ENCODE data around the gene CLEC18C.

CLEC18C gene

GRCh38 chr16:70158261-70158939 is 15.2 kb upstream of the CLEC18C start:
- no peak overlapping the region for H3K4me2 ChIP-seq (ENCODE audit: low read depth, low read length)
- no peak overlapping the region for H3K4me3 ChIP-seq (ENCODE audit: low read length)
- H3K9me2 ChIP-seq (replicated peaks; ENCODE audit: insufficient read depth, low read length): no peaks in the 10 kb centered on the region
- no peaks in the 10 kb centered on the region for H3F3A ChIP-seq (ENCODE audit: insufficient read depth, low read length)
- no peaks in the 10 kb centered on the region for H3K79me2 ChIP-seq (ENCODE audit: low read length)
- H3K36me3 ChIP-seq (replicated peaks; ENCODE audit: insufficient read depth, low read length): 0 out of 2 replicates have a peak, but pooled peaks cover under 1% of the 10 kb centered on the region
- TF ChIP-seq EZH2 (optimal IDR thresholded peaks at IDR 0.05; ENCODE audit: low read depth, low read length) (no peak), EZH2phosphoT487 (IDR thresholded peaks at IDR 0.05; ENCODE audit: low read length) (no peak)
- TF ChIP-seq, protein P1, sequence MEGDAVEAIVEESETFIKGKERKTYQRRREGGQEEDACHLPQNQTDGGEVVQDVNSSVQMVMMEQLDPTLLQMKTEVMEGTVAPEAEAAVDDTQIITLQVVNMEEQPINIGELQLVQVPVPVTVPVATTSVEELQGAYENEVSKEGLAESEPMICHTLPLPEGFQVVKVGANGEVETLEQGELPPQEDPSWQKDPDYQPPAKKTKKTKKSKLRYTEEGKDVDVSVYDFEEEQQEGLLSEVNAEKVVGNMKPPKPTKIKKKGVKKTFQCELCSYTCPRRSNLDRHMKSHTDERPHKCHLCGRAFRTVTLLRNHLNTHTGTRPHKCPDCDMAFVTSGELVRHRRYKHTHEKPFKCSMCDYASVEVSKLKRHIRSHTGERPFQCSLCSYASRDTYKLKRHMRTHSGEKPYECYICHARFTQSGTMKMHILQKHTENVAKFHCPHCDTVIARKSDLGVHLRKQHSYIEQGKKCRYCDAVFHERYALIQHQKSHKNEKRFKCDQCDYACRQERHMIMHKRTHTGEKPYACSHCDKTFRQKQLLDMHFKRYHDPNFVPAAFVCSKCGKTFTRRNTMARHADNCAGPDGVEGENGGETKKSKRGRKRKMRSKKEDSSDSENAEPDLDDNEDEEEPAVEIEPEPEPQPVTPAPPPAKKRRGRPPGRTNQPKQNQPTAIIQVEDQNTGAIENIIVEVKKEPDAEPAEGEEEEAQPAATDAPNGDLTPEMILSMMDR (IDR thresholded peaks at IDR 0.05; ENCODE audit: low read length): no peak
- no peak overlapping the region for H2AFZ ChIP-seq (ENCODE audit: low read length)
- no peaks in the 10 kb centered on the region for H3K9me3 ChIP-seq (replicated peaks; ENCODE audit: insufficient read depth, low read length)
- H3K4me1 ChIP-seq (ENCODE audit: low read length): no peaks in the 10 kb centered on the region
- H3K27ac ChIP-seq (ENCODE audit: low read length): no peak overlapping the region
- DNase-seq: no peak
- no peak overlapping the region for H3K9ac ChIP-seq (ENCODE audit: low read length)
- no peaks in the 10 kb centered on the region for H3K27me3 ChIP-seq (replicated peaks; ENCODE audit: insufficient read depth, low read length)
- H4K20me1 ChIP-seq (ENCODE audit: insufficient read depth, low read length): no peaks in the 10 kb centered on the region

DNA sequence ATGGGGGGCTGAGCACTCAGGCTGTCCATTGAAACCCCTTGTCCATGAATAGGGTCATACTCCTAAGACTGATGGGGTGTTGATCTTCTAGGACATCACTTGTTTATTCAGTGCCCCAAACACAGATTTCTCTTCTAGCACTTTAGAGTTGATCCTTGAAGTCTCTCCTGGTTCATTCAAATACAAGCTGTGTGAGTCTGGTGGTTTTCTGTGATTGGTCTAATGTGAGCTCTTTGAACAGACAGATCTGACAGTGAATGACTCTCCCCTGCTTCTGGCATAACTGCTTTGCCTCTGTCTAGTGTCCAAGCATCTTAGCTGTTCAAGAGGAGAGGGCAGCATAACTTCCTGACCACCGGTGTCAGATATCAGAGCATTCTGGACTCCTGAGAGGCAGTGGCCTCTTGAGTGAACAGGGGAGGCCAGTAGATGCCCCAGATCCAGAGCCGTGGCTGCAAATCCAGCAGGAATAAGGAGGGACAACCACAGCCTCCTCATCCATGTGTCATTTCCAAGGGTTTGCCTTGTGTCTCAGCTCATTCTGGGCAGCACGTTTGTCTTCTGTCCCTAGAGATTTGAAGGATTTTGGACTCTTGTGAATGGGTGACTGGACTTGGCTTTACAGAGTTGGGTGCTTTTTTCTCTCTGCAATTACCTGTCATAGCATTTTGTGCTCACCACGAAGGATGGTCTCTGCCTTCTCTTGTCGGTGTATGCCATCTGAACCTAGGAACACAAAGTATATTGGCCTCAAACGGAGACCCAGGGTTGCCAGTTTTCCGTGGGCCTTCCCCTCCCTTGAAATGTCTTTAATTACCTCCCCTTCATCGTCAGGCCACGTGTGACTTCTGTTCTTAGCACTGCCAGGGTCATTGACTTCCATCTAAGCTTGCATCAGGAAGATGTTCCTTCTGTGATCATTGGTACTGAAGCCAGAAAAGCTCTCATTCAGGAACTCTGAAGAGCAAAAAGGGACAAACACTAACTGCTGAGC is 13.9 kb upstream of the CLEC18C start:
- Histone ChIP-seq H3K9me3 (replicated peaks; ENCODE audit: insufficient read depth, low read length) (no peaks in the 10 kb centered on the region), H2AFZ (ENCODE audit: low read length) (no peak overlapping the region), H3K27ac (ENCODE audit: low read length) (no peak overlapping the region), H3K4me3 (ENCODE audit: low read length) (no peak overlapping the region), H3F3A (ENCODE audit: insufficient read depth, low read length) (no peaks in the 10 kb centered on the region), H3K9me2 (replicated peaks; ENCODE audit: insufficient read depth, low read length) (no peaks in the 10 kb centered on the region), H3K4me2 (ENCODE audit: low read depth, low read length) (no peak overlapping the region), H3K79me2 (ENCODE audit: low read length) (no peaks in the 10 kb centered on the region), H3K27me3 (replicated peaks; ENCODE audit: insufficient read depth, low read length) (no peaks in the 10 kb centered on the region), H3K36me3 (replicated peaks; ENCODE audit: insufficient read depth, low read length) (no peaks in the 10 kb centered on the region), H4K20me1 (ENCODE audit: insufficient read depth, low read length) (no peaks in the 10 kb centered on the region), H3K9ac (ENCODE audit: low read length) (no peak overlapping the region), H3K4me1 (ENCODE audit: low read length) (no peaks in the 10 kb centered on the region)
- DNase-seq: no peak
- no peak for TF ChIP-seq EZH2phosphoT487 (IDR thresholded peaks at IDR 0.05; ENCODE audit: low read length)
- TF ChIP-seq, protein P1 (IDR thresholded peaks at IDR 0.05; ENCODE audit: low read length): no peak
- no peak for TF ChIP-seq EZH2 (optimal IDR thresholded peaks at IDR 0.05; ENCODE audit: low read depth, low read length)

- Histone ChIP-seq H3K79me2 (ENCODE audit: low read length) (no peaks in the 10 kb centered on the region), H3K4me1 (ENCODE audit: low read length) (no peaks in the 10 kb centered on the region), H3K36me3 (replicated peaks; ENCODE audit: insufficient read depth, low read length) (no peaks in the 10 kb centered on the region), H3K9me2 (replicated peaks; ENCODE audit: insufficient read depth, low read length) (no peaks in the 10 kb centered on the region), H2AFZ (ENCODE audit: low read length) (no peak overlapping the region), H4K20me1 (ENCODE audit: insufficient read depth, low read length) (no peaks in the 10 kb centered on the region), H3F3A (ENCODE audit: insufficient read depth, low read length) (no peaks in the 10 kb centered on the region), H3K4me2 (ENCODE audit: low read depth, low read length) (no peak overlapping the region), H3K4me3 (ENCODE audit: low read length) (no peak overlapping the region), H3K27ac (ENCODE audit: low read length) (no peak overlapping the region), H3K27me3 (replicated peaks; ENCODE audit: insufficient read depth, low read length) (no peaks in the 10 kb centered on the region), H3K9me3 (replicated peaks; ENCODE audit: insufficient read depth, low read length) (no peaks in the 10 kb centered on the region), H3K9ac (ENCODE audit: low read length) (no peak overlapping the region)
- TF ChIP-seq EZH2phosphoT487 (IDR thresholded peaks at IDR 0.05; ENCODE audit: low read length): no peak
- DNase-seq: no peak
Observed at GRCh38 chr16:70160388-70160787, 13.2 kb upstream of the CLEC18C start.

Measured in MM.1S (cell line).